ENCODE measurements around the gene TMX4. TPM values are rescaled to one million over a fixed set of nuclear protein-coding genes. Genes with fewer than 3 reads are reported as not detected.

TMX4 gene
- total RNA-seq, 1 donor from 2014 or later, result 33.1 TPM

DNA sequence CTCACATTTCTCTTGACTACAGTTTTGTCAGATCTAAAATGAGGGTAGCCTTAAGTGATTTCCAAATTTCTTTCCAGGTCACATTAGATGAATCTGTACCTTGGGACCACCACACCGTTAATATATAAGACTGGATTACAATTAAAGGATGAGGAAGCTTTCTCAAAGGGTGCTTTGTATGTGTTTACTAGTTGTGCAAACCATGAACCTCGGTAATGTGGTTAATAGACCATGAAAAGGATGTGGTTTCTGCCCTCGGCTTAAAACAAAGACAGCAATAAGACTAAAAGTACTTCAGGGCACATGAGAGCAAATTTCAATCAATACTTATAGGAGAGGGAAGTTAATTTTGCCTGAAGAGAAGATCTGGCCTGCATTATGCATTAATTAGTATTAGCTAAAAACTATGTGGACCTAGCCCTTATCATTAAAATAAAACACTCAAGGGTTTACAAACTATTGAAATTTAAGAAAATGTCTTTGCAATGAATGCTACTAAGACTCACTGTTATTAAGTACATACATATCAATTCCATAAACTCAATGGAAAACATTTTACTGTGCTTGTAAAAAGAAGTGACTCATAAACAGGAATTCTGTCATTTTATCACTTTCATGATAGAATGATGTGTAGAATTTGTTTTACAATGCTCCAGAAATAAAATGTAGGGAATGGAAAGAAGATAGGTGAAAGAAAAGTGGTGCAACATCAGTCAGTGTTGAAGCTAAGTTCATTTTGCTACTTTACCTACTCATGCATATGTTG, 936 bp upstream of the TMX4 start:
- Mint-ChIP-seq H3K27me3 (ENCODE audit: unreplicated experiment) (peaks cover 4% of the 10 kb centered on the region), H3K4me1 (ENCODE audit: low read depth, unreplicated experiment) (peaks cover 4% of the 10 kb centered on the region), H3K36me3 (ENCODE audit: unreplicated experiment) (no peaks in the 10 kb centered on the region), H3K27ac (ENCODE audit: unreplicated experiment) (no peak overlapping the region), H3K4me3 (ENCODE audit: unreplicated experiment) (no peak overlapping the region), H3K9me3 (ENCODE audit: unreplicated experiment) (peaks cover 5% of the 10 kb centered on the region)
- TF ChIP-seq, protein P1, sequence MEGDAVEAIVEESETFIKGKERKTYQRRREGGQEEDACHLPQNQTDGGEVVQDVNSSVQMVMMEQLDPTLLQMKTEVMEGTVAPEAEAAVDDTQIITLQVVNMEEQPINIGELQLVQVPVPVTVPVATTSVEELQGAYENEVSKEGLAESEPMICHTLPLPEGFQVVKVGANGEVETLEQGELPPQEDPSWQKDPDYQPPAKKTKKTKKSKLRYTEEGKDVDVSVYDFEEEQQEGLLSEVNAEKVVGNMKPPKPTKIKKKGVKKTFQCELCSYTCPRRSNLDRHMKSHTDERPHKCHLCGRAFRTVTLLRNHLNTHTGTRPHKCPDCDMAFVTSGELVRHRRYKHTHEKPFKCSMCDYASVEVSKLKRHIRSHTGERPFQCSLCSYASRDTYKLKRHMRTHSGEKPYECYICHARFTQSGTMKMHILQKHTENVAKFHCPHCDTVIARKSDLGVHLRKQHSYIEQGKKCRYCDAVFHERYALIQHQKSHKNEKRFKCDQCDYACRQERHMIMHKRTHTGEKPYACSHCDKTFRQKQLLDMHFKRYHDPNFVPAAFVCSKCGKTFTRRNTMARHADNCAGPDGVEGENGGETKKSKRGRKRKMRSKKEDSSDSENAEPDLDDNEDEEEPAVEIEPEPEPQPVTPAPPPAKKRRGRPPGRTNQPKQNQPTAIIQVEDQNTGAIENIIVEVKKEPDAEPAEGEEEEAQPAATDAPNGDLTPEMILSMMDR (IDR thresholded peaks at IDR 0.05; ENCODE audit: partially characterized antibody, unreplicated experiment), result no peak
- no peak for DNase-seq

DNA sequence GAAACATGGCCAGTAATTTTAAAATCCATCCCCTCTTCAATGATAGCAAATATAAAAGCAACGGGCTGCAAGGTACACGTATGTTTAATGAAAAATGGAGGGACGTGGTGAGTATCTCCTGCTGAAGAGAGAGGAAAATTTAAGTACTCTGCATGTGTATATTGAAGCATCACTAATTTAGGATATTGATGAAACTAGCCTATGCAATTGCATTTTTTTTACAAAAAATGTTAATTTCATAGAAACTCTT, 362 bp upstream of the TMX4 start:
- TF ChIP-seq, protein P1 (IDR thresholded peaks at IDR 0.05; ENCODE audit: partially characterized antibody, unreplicated experiment), result no peak
- no peak for DNase-seq
- Mint-ChIP-seq H3K4me1 (ENCODE audit: low read depth, unreplicated experiment) (peaks cover 4% of the 10 kb centered on the region), H3K27ac (ENCODE audit: unreplicated experiment) (no peak overlapping the region), H3K4me3 (ENCODE audit: unreplicated experiment) (no peak overlapping the region), H3K36me3 (ENCODE audit: unreplicated experiment) (no peaks in the 10 kb centered on the region), H3K27me3 (ENCODE audit: unreplicated experiment) (peaks cover 4% of the 10 kb centered on the region), H3K9me3 (ENCODE audit: unreplicated experiment) (peaks cover 5% of the 10 kb centered on the region)

DNA sequence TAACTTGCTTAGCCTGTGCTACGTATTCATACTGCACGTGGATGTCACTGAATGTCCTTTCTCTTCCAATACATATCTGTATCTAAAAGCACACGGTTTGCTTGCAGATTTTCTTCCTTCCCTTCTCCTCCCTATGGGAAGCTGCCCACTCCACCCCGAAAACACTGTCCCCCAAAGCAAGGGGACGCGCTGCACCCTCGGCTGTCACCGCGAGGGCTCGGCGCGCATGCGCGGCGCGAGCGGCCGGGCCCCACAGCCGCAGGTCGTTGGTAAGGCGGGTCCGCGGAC, 659 bp downstream of the TMX4 start:
- Mint-ChIP-seq H3K4me1 (ENCODE audit: low read depth, unreplicated experiment) (peaks cover 4% of the 10 kb centered on the region), H3K27me3 (ENCODE audit: unreplicated experiment) (peaks cover 4% of the 10 kb centered on the region), H3K27ac (ENCODE audit: unreplicated experiment) (peak overlapping the region; percentile 84), H3K4me3 (ENCODE audit: unreplicated experiment) (peak overlapping the region; percentile 91), H3K9me3 (ENCODE audit: unreplicated experiment) (peaks cover 5% of the 10 kb centered on the region), H3K36me3 (ENCODE audit: unreplicated experiment) (no peaks in the 10 kb centered on the region)
- TF ChIP-seq, protein P1 (IDR thresholded peaks at IDR 0.05; ENCODE audit: partially characterized antibody, unreplicated experiment), result no peak
- peak; percentile 80 for DNase-seq

DNA sequence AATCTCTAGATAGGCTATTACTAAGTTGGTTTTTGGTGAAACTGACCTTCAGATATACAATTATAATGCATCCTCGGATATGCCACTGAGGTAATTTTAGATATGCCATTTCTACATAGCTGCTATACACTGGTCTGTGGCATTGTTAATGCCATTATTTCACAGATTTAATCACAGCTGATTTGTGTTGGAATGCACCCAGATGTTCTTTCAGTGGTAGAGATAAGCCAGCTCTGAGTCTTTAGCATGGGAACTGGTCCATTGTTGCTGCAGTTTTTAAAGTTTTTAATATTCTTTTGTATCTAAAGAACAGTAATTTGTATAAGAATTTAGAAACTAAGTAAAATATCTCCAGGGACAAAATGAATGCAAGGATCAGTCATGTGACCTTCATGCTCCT, 6.8 kb downstream of the TMX4 start:
- Mint-ChIP-seq H3K36me3 (ENCODE audit: unreplicated experiment) (no peaks in the 10 kb centered on the region), H3K4me3 (ENCODE audit: unreplicated experiment) (no peak overlapping the region), H3K27me3 (ENCODE audit: unreplicated experiment) (no peaks in the 10 kb centered on the region), H3K4me1 (ENCODE audit: low read depth, unreplicated experiment) (no peaks in the 10 kb centered on the region), H3K9me3 (ENCODE audit: unreplicated experiment) (no peaks in the 10 kb centered on the region), H3K27ac (ENCODE audit: unreplicated experiment) (no peak overlapping the region)
- no peak for DNase-seq
- TF ChIP-seq, protein P1 (IDR thresholded peaks at IDR 0.05; ENCODE audit: partially characterized antibody, unreplicated experiment), result no peak

DNA sequence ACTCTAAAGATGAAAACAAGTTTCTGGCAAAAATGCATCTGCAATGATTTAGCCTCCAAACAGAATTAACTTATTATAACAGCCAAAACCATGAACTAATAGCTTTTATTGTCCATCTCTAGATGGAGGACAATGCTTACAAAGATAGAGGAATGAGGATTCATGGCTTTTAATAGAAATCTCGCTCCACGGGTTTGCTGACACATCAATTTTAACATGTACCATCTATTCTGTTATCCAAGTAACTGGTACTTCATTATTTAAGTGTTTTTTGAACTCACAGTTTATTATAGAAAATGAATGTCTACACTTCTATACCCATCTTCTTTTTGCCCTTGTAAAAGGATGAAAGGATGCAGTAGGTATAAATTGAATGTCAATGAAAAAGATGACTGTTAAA, 10.8 kb downstream of the TMX4 start:
- TF ChIP-seq, protein P1 (IDR thresholded peaks at IDR 0.05; ENCODE audit: partially characterized antibody, unreplicated experiment), result no peak
- Mint-ChIP-seq H3K27me3 (ENCODE audit: unreplicated experiment) (no peaks in the 10 kb centered on the region), H3K27ac (ENCODE audit: unreplicated experiment) (no peak overlapping the region), H3K4me3 (ENCODE audit: unreplicated experiment) (no peak overlapping the region), H3K36me3 (ENCODE audit: unreplicated experiment) (no peaks in the 10 kb centered on the region), H3K4me1 (ENCODE audit: low read depth, unreplicated experiment) (peaks cover 10% of the 10 kb centered on the region), H3K9me3 (ENCODE audit: unreplicated experiment) (no peaks in the 10 kb centered on the region)
- no peak for DNase-seq
